CD4-positive, alpha-beta T cell treated with Interleukin-6 for 4 hours (primary cell): ENCODE data around the gene LRP5.

ENCODE experiments used
- DNase-seq: peaks from one replicate; pipeline ENCODE4 v3.0.0-alpha.2; 2020; ENCODE audit warnings: mixed read lengths

LRP5 gene

DNA sequence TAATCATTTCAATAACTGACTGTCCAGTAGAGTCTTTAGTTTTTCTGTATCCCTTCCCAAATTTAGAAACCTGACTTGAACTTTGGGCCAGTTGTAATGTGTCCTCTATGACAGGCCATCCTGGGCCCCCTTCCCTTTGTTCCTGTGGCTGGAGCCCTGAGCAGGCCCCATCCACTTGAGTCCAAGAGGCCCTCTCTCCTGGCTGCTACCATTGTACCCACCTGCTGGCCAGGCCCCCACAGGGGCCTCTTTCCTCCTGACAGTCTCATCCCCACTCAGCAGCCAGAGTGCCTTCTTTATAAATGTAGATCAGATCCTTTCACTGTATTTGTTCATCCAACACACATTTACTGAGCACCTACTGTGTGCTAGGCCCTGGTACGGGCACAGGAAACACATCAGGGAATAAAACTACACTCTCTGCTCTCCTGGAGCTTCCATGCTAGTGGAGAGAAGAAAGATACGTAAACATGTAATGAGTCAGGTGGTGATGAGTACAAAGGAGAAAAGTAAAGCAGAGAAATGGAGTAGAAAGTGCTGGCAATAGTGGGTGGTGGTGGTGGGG, 2.7 kb upstream of the LRP5 start:
- DNase-seq, result no peak

DNA sequence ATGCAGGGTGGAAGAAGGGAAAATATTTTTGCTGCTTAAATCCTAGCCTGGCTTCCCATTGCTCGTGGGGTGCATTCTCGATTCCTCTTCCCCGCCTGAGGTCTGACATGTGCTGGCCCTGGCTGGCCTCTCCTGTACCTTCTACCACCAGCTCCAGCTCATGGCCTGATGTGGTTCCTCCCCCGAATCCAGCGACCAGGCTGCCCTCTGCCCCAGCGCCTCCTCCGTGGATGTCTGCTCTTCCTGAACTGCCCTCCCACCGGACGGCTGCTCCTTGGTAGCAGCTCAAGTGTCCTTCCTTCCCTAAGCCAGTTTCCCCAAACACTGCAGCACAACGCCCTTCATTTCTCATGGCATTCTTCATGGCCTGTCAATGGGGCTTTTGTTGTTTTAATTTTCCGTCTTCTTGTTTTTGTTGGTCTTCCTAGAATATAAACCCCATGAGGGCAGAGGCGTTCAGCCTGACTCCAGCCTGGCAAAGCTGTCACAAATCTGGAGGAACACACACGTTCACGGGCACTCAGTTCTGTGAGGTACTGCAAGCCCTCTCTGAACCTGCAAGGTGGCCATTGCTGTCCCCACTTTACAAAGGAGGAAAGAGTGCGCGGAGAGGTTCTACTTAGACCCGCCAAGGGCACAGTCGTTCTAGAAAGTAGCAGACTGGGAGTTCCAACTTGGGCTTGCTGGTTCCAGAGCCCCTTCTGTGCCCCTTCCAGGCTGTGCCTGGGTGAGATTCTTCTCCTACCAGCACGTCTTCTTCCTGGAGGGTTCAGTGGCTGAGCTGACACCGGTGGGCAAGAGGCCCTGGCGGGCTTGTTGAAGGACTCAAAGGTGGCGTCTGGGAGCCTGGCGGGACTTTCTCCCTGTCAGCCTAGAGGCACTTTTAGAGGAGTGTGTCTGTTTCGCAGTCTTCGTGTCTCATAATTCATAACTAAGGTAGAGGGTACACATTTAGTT, 953 bp upstream of the LRP5 start:
- no peak for DNase-seq

DNA sequence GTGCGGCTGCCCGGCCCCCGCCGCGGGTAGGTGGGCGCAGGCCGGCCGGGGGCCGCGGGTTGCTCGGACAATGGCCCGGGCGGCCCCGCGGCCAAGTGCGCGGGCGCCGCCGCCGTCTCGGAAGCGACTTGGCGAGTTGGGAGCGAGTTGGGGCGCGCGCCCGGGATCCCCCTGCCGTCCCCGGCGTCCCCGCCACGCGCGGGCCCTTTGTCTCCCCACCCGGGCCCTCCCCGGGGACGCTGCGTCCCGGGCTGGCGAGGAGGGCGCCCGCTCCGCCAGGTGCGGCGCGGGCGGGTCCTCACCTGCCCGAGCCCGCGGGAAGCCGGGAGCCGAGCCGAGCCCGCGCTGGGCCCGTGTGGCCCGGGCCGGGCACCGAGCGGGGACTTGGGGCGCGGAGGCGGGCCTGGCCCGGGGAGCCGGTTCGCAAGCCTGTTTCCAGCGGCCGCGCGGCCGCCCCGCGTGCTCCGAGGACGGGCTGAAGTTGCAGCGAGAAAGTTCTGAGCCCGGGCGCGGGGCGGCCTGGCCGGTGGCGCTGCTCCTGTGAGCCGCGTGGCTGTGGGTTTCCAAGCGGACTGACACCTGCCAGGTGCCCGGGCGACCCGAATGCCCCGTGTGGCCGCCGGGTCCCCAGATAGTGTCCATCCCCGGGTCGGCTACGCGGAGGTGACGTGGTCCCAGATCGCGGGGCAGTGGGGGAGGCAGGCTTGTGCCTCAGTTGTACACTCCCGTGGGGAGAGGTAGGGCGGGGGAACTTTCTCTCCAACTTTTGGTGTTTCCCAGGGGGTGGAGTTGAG, 586 bp downstream of the LRP5 start:
- peak; percentile 33 for DNase-seq

DNA sequence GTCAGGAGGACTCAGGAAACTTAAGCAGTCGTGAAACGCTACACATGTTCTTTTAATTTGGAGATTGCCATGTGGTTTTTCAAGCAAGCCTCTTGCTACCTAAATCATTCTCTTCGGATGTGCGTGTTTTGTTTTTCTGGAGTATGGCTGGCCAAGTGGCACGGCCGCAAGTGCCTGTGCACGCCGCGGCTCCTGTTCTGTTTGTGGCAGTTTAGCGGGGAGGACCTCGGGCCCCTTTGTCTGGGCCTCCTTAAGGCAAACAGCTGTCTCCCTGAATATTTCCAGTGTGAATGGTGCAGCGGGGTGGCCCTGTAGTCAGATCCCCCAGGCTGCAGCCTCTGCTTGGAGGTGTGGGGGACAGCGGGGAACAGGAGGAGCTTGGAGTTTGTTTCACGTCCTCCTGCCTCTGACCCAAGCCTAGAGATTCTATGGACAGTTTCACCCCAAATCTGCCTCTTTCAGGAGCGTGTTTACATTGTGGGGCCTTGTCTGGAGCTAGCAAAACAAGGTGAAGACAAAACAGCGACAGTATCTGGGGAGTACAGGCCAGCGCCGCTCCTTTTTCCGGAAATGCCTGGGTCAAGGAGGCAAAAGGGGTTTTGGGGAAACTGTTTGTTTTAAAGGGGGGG, 1.3 kb downstream of the LRP5 start:
- no peak for DNase-seq

DNA sequence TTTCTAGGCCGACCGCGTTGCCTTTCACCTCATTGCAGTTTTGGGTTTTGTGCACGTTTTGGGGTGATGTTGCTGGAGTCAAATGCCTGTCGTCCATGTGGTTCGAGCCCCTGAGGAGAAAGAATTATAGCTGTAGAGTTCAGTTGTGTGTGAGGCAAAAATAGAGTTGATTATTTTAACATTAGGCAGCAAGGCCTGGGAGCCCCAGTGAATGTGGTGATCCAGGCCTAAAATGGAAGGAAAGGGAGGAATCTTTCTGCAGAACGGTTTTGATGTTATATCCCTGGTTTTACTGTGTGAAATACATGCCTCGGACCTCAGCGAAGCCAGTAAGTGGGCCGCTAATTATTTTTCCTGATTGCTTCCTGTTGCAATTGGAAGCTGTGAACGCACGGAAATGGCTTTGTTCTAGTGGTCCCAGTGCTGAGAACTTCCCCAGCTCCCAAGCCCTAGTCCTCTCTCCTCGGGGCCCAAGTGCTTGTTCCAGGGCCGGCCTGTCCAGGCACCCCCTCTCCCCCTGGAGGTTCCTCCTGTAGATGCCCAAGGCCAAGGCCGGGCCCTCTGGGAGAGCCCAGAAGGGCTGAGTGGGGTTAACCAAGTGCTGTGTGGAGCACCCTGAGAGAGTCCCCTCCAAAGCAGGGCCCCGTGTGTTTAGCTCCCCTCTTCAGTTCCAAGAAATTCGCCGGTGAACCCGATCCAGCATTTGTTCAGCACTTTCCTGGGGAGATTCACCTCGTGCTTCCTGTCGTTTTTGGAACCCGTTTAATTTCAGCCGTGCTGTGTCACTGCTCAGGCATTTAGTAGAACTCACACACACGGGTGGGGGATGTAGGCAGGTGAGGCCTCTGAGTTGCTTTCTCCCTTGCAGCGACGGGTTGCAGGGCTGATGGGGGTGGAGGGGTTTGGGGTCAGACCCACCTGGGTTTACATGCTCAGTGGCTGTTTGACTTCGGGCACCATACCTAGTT, 2.1 kb downstream of the LRP5 start:
- DNase-seq, result no peak

DNA sequence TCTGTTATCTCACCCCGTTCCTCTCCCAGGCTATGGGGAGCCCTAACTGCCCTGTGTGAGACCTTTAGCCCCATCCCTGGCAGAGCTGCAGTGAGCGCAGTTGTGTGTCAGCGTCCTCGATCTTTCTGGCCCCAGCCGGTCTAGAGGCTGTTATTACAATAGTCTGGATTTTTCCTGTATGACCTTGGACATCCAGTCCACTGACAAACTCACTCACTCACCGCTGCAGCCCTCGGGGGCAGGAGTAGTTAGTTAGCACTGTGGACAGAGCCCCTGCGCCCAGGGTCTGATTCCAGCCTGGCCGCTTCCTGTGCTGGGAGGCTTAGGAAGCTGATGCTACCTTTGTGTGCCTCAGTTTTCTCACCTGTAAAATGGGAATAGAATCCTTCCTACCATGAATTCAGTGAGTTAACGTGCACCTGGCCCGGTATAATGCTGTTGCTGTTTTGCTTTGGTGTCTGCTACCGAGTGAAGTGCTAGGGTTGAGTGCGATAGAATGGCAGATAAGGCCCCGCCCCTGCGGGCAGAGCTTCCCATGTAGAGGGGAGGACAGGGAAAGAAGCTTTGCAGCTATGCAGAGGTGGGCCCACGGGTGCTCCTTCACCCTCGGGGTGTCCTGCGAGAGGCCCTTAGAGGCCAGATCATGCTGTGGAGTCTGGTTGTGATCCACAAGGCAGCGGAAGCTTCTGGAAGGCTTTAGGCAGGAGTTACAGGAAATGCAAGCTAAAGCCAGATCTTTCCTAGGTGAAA, 3.0 kb downstream of the LRP5 start:
- no peak for DNase-seq

DNA sequence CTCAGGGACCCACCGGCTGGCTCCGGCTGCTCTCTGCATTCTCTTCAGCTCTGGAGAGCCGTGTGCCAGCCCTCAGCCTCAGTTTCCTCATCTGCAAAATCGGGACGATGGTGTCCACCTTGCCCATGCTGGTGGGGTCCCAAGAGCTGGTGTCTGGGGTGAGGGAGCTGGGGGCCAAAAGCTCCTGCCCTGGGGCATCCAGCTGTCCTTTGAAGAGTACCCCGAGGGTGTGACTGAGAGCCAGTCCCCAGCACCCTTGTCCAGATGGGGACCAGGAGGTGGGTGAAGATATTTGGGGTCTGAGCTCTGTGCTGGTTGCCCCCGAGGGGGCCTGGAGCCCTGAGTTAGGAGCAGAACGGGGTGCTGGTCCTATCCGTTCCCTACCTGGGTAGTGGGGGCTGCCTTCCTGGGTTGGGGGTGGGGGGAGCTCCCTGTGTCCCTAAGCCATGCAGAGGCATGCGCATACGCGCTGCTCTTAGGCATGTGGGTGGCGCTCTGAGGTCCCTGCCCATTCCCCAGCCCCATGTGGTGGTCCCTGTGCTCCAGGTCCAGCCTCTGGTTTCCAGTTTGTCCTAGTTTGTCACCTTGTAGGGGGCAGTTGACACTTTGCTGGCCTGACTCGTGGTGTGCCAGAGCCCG, 4.9 kb downstream of the LRP5 start:
- no peak for DNase-seq

DNA sequence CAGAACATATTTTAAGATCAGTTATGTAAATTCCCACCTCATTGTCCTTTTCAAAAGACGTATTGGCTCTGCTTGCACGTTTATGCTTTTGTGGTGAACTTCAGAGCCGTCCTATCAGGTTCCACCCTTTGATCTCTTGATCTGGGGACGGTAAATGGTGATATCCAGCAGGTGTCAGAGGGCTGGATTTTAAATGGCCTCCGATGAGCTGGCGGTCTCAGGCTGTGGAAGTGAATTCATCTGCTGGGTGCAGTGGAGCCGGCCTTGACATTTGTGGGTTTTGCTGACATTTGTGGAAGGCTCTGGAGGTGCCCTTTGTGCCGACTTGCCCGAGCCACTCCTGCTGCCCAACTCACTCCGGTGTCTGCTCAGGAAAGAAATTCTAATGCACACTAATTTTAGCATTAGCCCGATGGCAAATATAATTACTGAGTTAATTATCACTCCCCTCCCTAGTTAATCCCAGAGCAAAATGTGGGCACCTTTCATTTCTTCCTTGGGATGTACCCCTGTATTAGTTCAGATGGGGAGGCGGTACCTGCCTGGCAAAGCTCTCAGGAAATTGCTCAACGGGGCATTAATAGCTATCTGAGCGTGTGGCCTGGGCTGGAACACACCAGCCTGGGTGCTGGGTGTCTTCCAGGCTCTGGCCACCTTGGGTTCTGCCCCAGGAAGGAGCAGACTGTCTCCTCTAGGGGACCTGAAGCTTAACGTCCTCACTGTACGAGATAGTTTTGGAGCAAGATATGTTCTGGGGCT, 9.1 kb downstream of the LRP5 start:
- no peak for DNase-seq

DNA sequence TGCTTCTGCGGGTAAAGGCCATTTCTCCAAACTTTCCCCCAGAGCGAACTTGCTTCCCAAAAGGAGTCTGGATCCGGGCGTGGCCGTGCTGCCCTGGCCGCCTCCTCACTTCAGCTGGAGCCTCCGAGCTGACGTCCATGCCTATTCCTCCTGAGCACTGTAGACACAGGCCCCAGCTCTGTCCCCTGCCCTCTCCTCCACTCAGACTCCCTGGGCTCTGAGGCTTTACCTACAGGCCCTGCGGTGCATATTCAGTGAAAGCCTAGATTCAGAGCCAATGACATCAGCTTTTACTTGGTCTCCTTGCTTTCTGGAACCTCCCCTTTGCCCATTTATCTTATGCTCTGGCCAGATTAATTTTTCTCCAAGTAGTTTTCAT, 9.7 kb downstream of the LRP5 start:
- DNase-seq, result no peak

DNA sequence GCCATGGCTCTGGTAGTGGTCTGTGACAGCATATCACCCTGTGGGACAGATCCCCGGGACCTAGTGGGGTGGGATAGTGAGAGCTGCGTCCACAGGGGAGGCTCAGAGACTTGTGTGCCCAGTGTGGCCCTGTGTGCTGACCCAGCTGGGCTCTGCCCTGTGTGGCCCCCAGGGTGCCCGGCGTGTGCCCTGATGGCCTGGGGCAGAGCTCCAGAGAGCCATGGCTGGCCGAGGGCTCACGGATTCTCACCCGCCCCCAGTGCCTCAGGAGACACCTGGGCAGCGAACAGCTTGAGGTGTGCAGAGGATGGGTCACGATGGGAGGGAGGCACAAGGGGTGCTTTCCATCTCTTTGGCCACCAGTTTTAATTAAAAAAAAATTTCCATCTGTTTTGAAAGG, 11.8 kb downstream of the LRP5 start:
- DNase-seq, result no peak

DNA sequence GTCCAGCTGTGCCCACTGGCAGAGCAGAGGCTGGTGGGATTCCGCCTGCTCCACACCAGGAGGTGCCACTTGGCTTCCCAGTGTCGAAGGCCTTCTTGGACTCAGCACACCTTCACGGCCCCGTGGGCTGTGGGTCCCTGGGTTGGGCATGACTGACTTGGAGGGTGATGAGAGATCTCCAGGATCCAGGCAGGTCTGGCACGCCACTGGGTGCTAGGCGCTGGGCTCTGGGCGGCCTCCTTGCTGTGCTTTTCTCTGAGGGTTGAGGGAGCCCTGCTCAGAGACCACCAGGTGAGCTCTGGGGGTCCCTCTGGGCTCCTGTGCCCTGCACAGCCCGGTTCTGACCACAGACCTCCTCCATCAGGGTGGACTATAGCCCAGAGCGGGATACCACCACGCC, 12.3 kb downstream of the LRP5 start:
- no peak for DNase-seq

DNA sequence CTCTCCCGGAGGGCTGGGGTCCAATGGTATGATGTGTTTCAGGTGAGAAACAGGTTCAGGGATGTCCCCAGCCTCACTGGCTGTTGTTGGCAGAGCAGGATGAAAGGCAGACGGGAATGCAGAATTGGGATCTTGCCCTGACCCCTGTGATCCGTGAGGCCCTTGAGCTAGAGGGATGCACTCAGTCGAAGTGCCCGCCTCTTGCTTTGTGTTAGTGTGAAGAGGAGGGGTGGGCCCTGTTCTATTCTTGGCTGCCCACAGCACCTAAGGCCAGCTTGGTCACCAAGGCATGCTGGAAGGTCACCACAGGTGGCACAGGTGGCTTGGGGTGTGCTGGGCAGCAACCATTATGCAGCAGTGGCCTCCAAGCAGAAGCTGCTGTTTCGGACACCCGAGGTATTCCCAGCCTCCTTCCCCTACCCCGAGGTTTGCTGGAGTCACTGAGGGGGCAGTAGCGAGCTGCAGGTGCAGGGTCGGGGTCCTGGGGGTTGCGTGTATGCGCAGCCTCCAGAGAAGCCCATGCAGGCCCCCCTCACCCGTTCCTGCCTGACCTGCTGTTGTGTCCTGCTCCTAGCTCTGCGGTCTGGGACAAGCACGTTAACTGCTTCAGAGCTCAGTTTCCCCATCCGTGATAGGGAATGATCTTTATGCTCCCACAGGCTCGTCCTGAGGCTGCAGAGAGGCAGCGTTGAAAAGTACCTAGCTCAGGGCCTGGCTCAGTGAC, 13.0 kb downstream of the LRP5 start:
- DNase-seq, result no peak

DNA sequence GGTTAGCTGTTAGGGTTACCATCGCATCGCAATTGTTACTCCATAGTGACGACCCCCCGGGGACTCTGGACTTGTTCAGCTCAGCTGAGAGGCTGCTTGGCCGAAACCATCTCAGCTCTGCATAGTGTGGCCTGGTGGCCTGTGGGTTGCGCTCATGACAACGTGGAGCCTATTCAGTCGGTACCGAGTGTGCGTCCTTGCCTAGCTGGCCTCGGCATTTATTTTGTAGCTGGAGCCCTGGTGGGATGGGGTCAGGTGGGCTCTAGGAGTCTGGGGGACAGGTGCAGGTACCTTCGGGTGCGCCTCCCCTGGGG, 13.5 kb downstream of the LRP5 start:
- no peak for DNase-seq

DNA sequence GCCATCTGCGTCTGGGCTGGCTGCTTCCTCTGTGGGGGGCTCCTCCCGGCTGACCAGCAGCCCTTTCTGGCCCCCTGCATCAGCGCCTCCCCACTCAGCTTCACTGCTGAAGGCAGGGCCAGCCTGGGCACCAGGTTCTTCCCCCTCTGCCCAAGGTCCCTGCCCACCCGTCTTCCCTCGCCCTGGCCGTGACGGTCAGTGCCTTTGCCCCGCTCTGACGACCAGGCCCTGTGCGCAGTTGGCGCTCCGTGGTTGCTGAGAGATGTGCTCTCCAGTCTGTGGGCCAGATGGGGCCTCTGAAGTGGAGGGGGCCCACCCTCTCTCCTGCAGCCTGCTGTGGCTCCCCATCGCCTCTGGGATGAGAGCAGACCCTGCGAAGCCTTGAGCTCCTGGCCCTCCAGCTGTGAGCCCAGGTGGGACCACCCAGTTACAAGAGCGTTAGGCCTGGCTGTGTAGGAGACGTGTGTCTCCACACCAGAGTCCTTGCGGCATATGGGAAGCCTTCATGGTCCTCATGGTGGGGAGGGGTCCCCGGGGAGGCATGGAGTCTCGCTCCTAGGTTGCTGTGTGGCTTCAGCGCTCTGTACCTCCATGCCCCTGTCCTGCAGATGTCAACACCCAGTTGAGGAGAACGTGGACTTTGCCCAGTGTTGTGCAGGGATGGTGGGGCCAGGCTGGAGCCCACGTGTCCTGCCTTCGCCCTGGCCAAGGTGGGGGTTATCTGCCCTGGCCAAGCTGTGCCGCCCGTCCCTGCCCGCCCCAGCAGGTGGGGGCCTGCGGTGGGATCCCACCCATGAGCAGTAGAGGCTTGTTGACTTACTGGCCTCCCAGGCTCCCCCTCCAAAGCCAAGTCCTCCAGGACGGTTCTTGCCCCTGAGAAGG, 14.2 kb downstream of the LRP5 start:
- DNase-seq, result no peak

DNA sequence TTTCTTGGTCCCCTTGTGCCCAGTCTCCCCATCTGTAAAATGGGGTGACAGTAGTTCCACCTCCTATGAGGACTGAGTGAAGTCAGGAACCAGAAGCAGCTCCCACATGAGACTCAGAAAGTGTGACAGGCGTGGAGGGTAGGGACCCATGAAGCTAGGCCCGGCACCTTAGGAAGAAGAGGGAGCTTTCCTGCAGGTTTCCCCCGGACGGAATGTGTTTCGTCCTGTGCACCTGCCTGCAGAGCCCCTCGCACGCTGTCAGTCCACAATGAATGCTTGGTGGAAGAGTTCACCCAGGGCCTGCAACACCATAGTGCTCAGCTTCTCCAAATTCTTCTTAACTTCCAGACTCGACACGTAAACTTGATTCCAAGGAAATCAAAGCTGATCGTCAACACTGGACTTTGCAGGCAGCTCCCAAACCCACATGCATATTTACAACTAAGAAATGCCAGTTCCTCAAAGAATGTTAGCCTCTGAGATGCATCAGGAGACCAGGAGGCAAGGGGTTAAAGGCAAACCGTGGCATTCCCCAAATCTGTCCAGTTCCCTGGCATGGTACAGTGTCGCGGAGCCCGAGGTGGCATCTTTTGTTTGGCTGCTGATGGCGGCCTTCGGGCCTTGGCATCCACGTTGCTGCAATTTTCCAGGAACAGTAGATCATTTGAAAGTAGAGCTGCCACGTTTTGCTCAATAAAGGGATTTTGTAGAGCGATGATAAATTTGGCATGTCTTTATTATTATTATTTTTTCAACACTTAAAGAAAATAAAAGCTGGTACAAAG, 15.4 kb downstream of the LRP5 start:
- DNase-seq, result no peak

DNA sequence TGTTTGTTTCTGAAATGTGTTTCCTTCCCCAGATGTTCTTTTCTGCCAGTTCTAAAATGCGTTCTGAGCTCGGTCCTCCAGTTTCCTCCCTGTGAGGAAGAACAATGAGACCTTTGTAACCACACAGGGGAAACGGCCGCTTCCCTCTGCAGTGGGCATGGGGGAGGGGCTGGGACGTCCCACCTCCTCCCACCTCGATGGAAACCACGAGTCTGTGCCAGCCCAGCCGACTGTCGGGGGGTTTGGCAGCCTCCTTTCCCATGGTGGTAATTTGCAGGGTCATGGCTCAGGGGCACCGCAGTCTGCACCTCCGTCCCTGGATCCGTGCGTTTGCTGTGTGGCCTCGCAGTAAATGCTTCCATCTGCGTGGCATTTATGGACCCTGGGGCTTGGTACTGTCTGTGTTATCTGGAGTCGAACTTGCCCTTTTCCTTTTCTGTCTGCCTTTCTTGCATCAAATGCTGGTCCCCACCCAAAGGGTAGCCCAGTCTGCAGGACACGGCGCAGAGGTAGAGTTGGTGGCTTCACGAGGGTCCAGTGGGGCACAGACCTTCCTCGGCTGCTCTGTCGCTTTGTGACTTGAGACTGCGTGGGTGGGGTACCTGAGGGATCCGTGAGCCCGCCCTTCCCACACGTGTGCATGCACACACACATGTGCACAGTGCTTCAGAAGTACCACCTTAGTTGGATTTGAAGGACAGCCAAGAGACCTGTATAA, 16.1 kb downstream of the LRP5 start:
- peak; percentile 50 for DNase-seq

DNA sequence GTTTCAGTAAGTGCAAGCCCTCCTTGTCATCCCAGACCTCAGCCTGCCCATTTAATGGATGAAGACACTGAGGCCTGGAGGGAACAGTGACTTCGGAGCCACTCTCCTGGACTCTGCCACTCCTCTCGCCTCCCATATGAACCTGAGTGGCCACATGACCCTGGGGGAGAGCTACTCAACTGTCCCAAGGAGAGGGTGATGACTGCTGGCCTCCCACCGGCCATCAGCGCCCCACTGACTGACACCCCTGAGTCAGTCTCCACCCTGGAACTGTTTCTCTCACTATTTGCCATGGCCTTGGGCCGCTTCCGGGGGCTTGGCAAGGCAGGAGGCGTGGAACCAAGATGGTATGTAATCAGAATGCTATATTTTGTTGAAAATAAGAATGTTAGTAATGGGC, 17.1 kb downstream of the LRP5 start:
- no peak for DNase-seq
